NT2/D1 (cell line): ENCODE measurements around the gene AMN1.

ENCODE experiments used
- SUZ12 ChIP-seq: IDR thresholded peaks from 2 replicates; pipeline ENCODE4 v1.6.1; 2011; ENCODE audit not compliant: insufficient read length, insufficient read depth; ENCODE audit errors: extremely low read depth
- YY1 ChIP-seq: IDR thresholded peaks from 2 replicates; pipeline ENCODE4 v1.6.1; 2011; ENCODE audit not compliant: insufficient read length, insufficient read depth
- ZNF274 ChIP-seq: IDR thresholded peaks from 2 replicates; pipeline ENCODE4 v1.6.1; 2011; ENCODE audit warnings: mild to moderate bottlenecking, low read depth, low read length

DNA sequence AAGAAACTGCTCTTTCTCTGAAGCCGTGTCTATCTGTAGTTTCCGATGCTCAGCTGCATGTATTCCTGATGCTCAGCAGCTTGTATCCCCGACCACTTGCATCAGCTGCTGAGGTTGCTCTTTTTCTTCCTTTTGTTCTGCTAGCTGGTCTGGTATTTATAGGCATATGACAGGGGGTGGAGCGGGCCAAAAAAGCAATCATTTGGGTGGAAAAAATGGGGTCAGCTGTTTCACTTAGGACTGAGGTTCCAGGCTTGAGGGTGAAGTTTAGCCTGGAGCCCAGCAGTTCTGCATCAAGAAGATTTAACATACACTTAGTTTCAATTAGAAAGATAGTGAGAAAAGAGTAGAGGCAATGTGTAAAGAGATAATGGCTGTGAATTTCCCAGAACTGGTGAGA is 23.6 kb upstream of the AMN1 start:
- TF ChIP-seq YY1 (no peak), SUZ12 (no peak), ZNF274 (no peak)
